Activated CD8-positive, alpha-beta memory T cell treated with anti-CD3 and anti-CD28 coated beads, Interleukin-2, amount 50 U/mL, for 1 hour (primary cell): Measurements from ENCODE around the gene EDEM3.
"Not testable (repeated sequence)": the region's sequence is repeated elsewhere in the genome, so short reads cannot be mapped to it uniquely, and the experiment has no call there.

ENCODE experiments used
- DNase-seq: peaks from one replicate; pipeline ENCODE4 v3.0.0-alpha.2; 2020; ENCODE audit errors: extremely low read depth

Gene EDEM3

GRCh38 chr1:184754476-184755225 is at the start of gene EDEM3:
EDEM3 (minus strand) TSS chr1:184754858; CDS start chr1:184754646, 212 bp downstream.
- peak; percentile 98 for DNase-seq

GRCh38 chr1:184804220-184804619 is 49.6 kb upstream of the EDEM3 start:
- no peak for DNase-seq

GRCh38 chr1:184803180-184803492 is 48.5 kb upstream of the EDEM3 start:
- no peak for DNase-seq

GRCh38 chr1:184802354-184803179 is 47.9 kb upstream of the EDEM3 start:
- DNase-seq = no peak

- no peak for DNase-seq
Observed at GRCh38 chr1:184801503-184801902, 46.8 kb upstream of the EDEM3 start.

GRCh38 chr1:184800876-184801275 is 46.2 kb upstream of the EDEM3 start:
- no peak for DNase-seq

GRCh38 chr1:184793967-184794366 is 39.3 kb upstream of the EDEM3 start:
- DNase-seq = no peak

GRCh38 chr1:184792450-184792969 is 37.9 kb upstream of the EDEM3 start:
- no peak for DNase-seq

- DNase-seq = no peak
Observed at GRCh38 chr1:184791550-184791900, 36.9 kb upstream of the EDEM3 start.

- no peak for DNase-seq
Observed at GRCh38 chr1:184790642-184791549, 36.2 kb upstream of the EDEM3 start.

GRCh38 chr1:184789884-184790283 is 35.2 kb upstream of the EDEM3 start:
- DNase-seq = no peak

GRCh38 chr1:184788970-184789369 is 34.3 kb upstream of the EDEM3 start:
- no peak for DNase-seq

- DNase-seq = no peak
Observed at GRCh38 chr1:184785529-184785928, 30.9 kb upstream of the EDEM3 start.

GRCh38 chr1:184783723-184784122 is 29.1 kb upstream of the EDEM3 start:
- DNase-seq = not testable (repeated sequence)

GRCh38 chr1:184781941-184782340 is 27.3 kb upstream of the EDEM3 start:
- no peak for DNase-seq

GRCh38 chr1:184775885-184776284 is 21.2 kb upstream of the EDEM3 start:
- no peak for DNase-seq

- DNase-seq = no peak
Observed at GRCh38 chr1:184775329-184775728, 20.7 kb upstream of the EDEM3 start.

GRCh38 chr1:184773762-184774320 is 19.2 kb upstream of the EDEM3 start:
- DNase-seq = no peak

GRCh38 chr1:184771190-184771691 is 16.6 kb upstream of the EDEM3 start:
- DNase-seq = no peak

- DNase-seq = no peak
Observed at GRCh38 chr1:184770181-184770979, 15.7 kb upstream of the EDEM3 start.

- no peak for DNase-seq
Observed at GRCh38 chr1:184769241-184769640, 14.6 kb upstream of the EDEM3 start.
